SK-N-SH treated with all-trans-retinoic acid at 6 μM for 48 hours (cell line): ENCODE measurements around the gene FNDC11.

Experiments used
- ATAC-seq: fragments of 200-7000 bp; cut with Tn5 transposase; 3 replicates; pipeline ENCODE4 v1.9.1; 2020; ENCODE audit warnings: mild to moderate bottlenecking, moderate library complexity
- POU6F1 ChIP-seq: fragments of 250-450 bp; sonication (Bioruptor Pico); IDR thresholded peaks from 2 replicates; pipeline ENCODE4 v1.8.0; 2021; ENCODE audit warnings: low read depth, mild to moderate bottlenecking, moderate library complexity, borderline replicate concordance
- RARB ChIP-seq: fragments of 250-450 bp; sonication (Bioruptor Pico); IDR thresholded peaks from 2 replicates; pipeline ENCODE4 v1.8.0; 2021; ENCODE audit warnings: mild to moderate bottlenecking, moderate library complexity
- ZC3H10 ChIP-seq: fragments of 250-450 bp; sonication (Bioruptor Pico); IDR thresholded peaks from 2 replicates; pipeline ENCODE4 v1.5.1; 2021; ENCODE audit warnings: mild to moderate bottlenecking, moderate library complexity
- ZFP3 ChIP-seq: fragments of 250-450 bp; sonication (Bioruptor Pico); IDR thresholded peaks from 2 replicates; pipeline ENCODE4 v1.5.0; 2020; ENCODE audit warnings: mild to moderate bottlenecking, moderate library complexity
- ZNF565 ChIP-seq: fragments of 450-650 bp; formaldehyde crosslinking; conservative IDR thresholded peaks from 2 replicates; pipeline ENCODE4 v1.5.0; 2020; ENCODE audit warnings: low read depth, mild to moderate bottlenecking, moderate library complexity

Gene FNDC11

DNA sequence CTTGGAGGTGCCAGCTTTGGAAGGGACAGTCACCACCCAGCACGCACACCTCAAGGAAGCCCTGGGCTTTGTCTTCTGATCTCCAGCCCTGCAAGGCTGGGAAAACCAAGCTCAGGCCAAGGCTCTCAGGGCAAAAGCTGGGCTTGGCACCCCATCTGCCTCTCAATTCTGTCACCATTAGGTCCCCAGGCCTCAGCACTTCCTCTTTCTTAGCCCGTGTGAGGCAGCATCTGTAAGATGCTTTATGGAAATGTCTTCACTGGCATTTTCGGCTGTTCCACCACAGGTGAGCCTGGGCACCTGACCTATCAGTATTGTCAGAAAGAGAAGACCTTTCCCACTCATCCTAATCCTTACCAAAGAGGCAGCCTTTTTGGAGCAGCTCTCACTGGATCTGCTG, 48.4 kb downstream of the FNDC11 start:
- no peak for TF ChIP-seq ZFP3
- TF ChIP-seq ZC3H10 (CRISPR knock-in tag): no peak
- no peak for TF ChIP-seq RARB (CRISPR knock-in tag)
- no peak for TF ChIP-seq POU6F1 (CRISPR knock-in tag)
- TF ChIP-seq ZNF565 (CRISPR knock-in tag): no peak

More for the DNA sequence above, 48.4 kb downstream of the FNDC11 start:
- no peak for ATAC-seq
